Renal pelvis (tissue), 4 donors: ENCODE measurements around the gene CD101. TPM values are rescaled to one million over a fixed set of nuclear protein-coding genes. Genes with fewer than 3 reads are reported as not detected.
A peak's percentile ranks its signal among the peaks of the same experiment; 100 is the strongest.

ENCODE experiments used
- DNase-seq: peaks from one replicate; pipeline ENCODE4 v3.0.0-alpha.2; 2013
- polyA plus RNA-seq, 3 donors: library from polyadenylated mRNA; unstranded; fragments of 120-200 nt; gene quantifications; one replicate each; pipeline ENCODE4 v1.2.1, GENCODE V29; 2013; ENCODE audit not compliant: insufficient read length in 3 of 3

Gene CD101
- polyA plus RNA-seq, 3 donors, result 1.8 to 4.0 (median 2.0) TPM

DNA sequence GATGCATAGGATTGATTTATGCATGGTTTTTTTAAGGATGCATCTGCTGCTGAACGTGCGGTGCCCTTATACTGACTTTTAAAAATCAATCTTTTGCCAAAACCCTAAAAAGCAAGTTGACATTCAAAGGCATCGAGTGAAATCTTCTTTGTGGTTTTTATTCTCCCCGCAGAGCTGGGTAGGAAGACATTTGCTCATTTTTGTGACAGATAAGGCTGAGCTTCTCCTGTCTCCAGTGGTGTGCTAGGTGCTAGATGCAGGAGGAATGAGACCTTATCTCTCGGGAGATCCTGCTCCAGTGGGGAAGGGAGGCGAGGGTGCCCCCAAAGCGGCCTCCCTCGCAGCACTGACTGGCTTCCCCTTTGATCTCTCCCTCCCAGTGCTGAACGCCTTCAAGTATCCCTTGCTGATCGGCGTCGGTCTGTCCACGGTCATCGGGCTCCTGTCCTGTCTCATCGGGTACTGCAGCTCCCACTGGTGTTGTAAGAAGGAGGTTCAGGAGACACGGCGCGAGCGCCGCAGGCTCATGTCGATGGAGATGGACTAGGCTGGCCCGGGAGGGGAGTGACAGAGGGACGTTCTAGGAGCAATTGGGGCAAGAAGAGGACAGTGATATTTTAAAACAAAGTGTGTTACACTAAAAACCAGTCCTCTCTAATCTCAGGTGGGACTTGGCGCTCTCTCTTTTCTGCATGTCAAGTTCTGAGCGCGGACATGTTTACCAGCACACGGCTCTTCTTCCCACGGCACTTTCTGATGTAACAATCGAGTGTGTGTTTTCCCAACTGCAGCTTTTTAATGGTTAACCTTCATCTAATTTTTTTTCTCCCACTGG, 14.9 kb upstream of the CD101 start:
- DNase-seq, result no peak

- no peak for DNase-seq
Observed at GRCh38 chr1:116987256-116987555, 14.4 kb upstream of the CD101 start.

DNA sequence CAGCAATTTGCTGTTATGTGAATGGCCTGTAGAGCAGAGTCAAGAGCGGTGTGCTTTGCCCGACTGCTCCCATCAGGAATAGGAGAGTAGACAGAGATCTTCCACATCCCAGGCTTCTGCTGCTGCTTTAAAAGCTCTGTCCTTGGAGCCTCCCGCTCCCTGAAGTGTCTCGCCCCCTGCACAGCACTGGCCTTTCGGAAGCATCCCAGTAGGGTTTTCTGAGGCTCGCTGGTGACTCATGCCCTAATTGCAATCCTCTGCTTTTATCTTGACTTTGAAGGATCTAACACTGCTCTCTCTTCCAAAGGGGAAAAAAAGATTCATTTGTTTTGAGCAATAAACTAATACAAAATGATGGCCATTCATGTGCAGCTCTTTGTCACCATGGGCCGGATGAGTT, 13.3 kb upstream of the CD101 start:
- no peak for DNase-seq

DNA sequence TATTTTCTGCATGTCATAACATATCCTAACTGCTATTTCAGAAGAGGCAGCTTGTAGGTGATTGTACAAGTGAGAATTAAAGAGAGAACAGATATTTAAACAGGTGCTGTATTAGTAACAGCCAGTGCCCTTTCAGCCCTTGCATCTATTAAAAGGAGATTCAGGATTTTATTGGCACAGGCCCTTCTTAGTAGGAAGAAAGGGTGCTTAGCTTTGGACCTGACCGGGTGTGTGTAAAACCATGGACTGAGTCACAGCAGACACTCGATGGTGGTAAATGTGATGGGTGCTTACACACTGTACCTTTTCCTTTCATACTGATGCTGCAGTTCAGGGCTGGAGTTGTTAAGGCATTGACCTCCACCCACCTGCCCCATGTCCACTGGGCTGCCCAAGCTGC, 12.7 kb upstream of the CD101 start:
- no peak for DNase-seq

- no peak for DNase-seq
Observed at GRCh38 chr1:116989835-116990234, 11.7 kb upstream of the CD101 start.

- DNase-seq, result no peak
Observed at GRCh38 chr1:116990612-116991151, 10.9 kb upstream of the CD101 start.

DNA sequence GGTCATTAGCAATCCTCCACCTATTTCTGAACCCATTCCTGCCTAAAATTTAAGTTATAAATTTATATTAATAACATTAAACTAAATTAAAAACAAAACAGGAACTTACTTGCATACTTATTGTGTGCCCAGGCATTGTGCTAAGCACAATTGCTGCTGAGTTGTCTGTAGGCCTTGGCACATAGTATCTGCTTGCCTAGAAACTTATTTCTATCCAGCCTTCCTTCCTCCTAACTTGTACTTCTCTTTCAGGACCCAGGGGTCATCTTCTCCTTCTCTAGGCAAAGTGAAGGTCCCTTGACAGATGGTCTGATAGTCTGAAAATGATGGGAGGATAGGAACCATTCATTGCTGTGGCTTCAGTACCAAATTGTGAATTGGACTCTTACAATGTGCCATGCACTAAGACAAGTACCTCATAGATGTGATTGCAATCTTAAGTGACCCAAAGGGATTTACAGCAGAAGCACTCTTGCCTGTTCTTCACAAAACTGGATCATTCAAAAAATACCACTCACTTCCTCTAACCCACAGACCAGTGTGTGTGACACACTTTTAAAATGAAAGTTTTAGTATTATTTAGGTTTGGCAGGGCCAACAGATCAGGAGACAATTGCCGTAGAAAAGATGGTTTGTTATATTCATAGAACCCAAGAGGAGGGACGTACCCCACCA, 10.3 kb upstream of the CD101 start:
- no peak for DNase-seq

DNA sequence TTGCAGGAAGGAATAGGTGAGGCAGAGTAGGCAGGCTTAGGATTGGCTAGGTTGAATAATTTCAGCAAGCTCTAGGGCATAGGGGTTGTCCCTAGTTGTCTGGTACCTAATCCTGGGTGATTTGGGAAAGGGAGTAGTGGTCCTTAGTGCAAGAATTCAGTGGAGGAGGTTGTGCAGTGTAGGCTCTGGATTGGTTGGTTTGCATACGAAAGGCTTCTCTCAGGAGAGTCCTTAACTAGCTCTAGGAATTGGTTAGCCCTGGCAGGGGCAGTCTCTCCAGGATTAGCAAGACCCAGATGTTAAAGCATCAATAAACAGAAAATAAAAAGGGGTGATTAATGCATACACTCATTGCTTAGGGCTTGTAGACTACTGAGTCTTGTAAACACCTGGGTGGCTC, 9.6 kb upstream of the CD101 start:
- no peak for DNase-seq

- DNase-seq, result no peak
Observed at GRCh38 chr1:116993286-116993685, 8.3 kb upstream of the CD101 start.

DNA sequence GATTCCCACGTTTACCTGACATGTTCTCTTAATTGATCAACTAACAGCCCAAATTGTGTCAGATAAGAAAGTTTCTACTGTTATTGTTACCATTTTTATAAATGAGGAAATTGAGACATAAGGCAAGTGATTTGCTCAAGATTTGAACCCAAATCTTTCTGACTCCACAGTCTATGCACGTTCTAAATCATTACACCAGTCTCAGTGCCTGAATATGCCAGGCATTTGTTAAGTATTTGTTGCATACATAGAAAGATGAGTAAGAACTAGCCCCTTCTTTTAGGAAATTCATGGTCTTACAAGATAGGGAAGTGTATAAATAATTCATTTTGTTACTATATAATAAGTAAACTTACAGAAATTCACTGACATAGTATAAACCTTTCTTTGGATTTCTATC, 7.1 kb upstream of the CD101 start:
- DNase-seq, result no peak

GRCh38 chr1:116997066-116997465, 4.5 kb upstream of the CD101 start:
- no peak for DNase-seq

- no peak for DNase-seq
Observed at GRCh38 chr1:116997636-116998035, 3.9 kb upstream of the CD101 start.

DNA sequence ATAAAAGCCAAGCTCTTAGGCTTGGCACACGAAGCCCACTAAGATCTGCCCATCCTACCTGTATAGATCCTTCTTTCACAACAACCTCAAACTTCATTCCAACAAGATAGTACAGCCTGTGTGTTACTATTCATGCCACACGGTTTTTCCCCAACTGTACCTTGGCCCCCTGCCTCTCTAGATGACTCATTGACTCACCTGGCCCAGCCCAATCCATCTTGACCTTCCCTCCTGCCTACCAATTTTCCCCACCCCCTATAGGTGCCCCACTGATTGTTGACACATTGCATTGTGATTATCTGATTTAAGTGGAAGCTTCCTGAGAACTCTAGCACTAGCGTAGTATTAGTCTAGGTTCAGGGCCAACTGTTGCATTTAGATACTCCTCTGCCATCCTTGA, 2.0 kb upstream of the CD101 start:
- DNase-seq, result no peak

DNA sequence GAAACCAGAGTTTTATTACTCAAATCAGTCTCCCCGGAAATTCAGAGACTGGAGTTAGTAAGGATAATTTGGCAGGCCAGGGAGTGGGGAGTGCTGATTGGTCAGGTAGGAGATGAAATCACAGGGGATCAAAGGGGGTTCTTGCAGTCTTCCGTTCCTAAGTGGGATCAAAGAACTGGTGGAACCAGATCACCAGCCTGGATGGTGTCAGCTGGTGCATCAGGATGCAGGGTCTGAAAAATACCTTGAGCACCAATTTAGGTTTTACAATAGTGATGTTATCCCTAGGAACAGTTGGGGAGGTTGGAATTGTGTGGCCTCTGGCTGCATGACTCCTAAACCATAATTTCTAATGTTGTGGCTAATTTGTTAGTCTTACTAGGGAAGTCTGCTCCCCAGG, 1.4 kb upstream of the CD101 start:
- no peak for DNase-seq

DNA sequence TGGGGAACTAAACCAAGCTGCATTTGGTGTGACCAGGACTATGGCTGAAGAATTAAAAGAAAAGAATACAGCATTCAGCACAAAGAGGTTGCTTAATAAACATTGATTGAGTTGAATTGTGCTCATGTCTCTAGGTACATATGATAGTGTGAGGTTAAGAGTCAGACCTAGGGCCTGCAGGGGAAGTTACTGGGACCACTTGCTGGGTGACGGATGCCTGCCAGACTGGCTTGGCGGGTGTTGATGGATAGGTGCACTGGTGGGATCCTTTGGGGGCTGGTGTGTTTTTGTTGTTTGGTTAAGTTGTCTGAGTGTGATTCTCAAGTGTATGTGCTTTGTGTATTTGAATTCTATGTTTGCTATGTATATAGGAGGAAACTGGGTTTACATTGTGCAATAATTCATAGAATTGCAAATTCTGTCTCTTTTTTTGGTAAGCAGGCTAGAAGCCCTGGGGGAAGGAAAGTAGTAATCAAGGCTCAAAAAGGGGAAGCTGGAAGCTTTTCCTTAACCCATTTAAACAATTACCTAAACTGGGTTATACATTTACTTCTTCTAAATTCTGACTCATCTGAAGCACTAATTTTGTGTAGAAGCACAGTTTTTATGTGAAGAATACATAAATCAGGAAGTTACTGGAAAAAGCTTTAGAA, 1.8 kb downstream of the CD101 start:
- DNase-seq, result no peak

DNA sequence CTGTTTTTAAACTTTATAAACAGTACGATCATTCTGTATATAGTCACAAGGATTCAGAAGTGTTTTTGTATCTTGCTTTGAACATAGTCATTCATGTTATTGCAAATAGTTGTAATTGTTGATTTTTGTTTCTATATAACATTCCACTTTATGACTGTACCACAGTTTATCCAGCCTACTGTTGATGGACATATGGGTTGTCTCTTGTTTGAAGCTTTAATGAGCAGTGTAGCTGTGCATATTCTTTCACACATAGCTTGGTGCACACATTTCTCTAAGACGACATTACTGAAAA, 6.1 kb downstream of the CD101 start:
- no peak for DNase-seq

GRCh38 chr1:117008656-117009055, 7.1 kb downstream of the CD101 start:
- DNase-seq, result no peak

DNA sequence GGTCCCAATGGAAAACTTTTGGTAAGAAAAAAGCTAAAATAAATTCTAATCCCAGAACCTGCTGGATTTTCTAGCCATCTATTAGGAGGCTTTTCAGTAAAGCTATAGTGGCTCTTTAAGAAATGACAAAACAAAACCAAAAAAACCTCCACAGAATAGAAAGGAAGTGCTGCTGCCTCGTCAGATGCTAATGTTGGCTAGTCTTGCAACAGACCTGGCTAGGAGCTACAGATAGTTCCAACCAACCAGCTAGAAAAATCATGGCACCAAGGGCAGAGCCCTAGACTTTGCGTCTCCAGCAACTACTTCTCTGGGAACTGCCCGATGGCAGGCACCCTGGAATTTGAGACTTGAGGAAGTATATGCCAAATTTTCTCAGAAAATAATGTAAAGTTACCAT, 7.6 kb downstream of the CD101 start:
- no peak for DNase-seq

DNA sequence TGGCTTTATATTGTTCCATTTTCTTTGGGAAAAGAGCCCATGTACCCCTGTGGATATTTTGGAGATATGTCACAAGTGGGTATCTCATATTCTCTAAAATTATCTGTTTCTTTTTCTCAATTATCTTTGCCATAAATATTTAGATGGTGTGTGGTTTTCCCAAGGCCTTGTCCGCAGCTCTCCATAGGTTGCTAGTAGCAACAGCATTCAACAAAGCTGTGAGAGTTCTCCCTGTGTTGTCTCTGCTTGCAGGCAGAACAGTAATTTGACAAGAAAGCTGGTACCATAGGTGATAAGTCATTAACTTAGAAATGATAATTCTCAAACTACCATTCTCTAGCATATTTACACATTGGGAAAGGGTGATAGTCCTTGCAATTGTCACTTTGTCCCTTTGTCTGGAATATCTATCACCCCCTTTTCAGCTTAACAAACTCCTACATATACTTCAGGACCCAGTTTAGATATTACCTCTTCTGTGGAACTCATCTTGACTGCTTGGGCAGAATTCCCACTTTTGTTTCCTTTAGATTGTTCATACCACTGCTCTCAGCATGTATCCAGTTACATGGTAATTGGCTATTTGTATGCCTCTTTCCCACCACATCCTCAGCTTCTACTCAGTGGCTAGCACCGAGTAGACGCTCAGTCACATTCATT, 8.9 kb downstream of the CD101 start:
- no peak for DNase-seq

GRCh38 chr1:117011334-117011733, 9.8 kb downstream of the CD101 start:
- DNase-seq, result no peak

DNA sequence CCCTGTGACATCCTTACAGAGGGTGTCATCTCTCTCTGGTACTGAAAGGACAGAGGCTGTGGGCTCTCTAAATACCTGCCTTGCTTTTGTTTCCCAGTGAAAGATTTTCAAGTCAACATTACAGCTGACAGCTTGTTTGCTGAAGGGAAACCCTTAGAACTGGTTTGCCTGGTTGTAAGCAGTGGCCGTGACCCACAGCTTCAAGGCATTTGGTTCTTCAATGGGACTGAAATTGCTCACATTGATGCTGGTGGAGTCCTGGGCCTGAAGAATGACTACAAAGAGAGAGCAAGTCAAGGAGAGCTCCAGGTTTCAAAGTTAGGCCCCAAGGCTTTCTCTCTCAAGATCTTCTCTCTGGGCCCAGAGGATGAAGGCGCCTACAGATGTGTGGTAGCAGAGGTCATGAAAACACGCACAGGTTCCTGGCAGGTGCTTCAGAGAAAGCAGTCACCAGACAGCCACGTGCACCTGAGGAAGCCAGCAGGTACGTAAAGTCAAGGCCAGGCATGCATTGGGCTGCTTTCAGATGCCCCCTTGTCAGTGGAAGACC, 11.8 kb downstream of the CD101 start:
- peak; percentile 48 for DNase-seq

- DNase-seq, result no peak
Observed at GRCh38 chr1:117014209-117014608, 12.6 kb downstream of the CD101 start.
